HFFc6 (cell line): ENCODE measurements around the gene GALNT18. TPM values are rescaled to one million over a fixed set of nuclear protein-coding genes. Genes with fewer than 3 reads are reported as not detected.

Source experiments
- DNase-seq: peaks from one replicate; pipeline ENCODE4 v3.0.0-alpha.2; 2018
- H3K27ac Mint-ChIP-seq: 2 replicates; pipeline ENCODE4 v1.8.0; 2020; ENCODE audit warnings: mild to moderate bottlenecking, mixed read lengths
- H3K27me3 Mint-ChIP-seq: 2 replicates; pipeline ENCODE4 v1.8.0; 2021; ENCODE audit warnings: mild to moderate bottlenecking, moderate library complexity, mixed read lengths; ENCODE audit not compliant: insufficient read depth
- H3K36me3 Mint-ChIP-seq: 2 replicates; pipeline ENCODE4 v1.8.0; 2021; ENCODE audit warnings: low read depth, mixed read lengths
- H3K4me1 Mint-ChIP-seq: 2 replicates; pipeline ENCODE4 v1.8.0; 2020; ENCODE audit warnings: low read depth, mixed read lengths
- H3K4me3 Mint-ChIP-seq: 2 replicates; pipeline ENCODE4 v1.8.0; 2020; ENCODE audit warnings: mild to moderate bottlenecking, moderate library complexity, mixed read lengths
- H3K9me3 Mint-ChIP-seq: 2 replicates; pipeline ENCODE4 v1.8.0; 2020; ENCODE audit warnings: mild to moderate bottlenecking, mixed read lengths
- total RNA-seq, 6 experiments: library from RNA; stranded (reverse); fragmentation: NEBNext Ultra II Directional; extraction: Animal tissue kit (Norgen Biotek cat#: 25700); gene quantifications; 2 replicates in 1 of 6; 3 replicates in 5 of 6; pipeline ENCODE4 v1.2.3, GENCODE V29; 2021
- TF ChIP-seq, protein P1 (sequence below): fragments of 200-600 bp; sonication (generic); IDR thresholded peaks from 2 replicates; pipeline ENCODE4 v1.5.0; 2021; ENCODE audit warnings: antibody characterized with exemption, mild to moderate bottlenecking

GALNT18 gene
- total RNA-seq, 6 experiments from 2014 or later = 2.7 to 13.7 (median 12.4) TPM

DNA sequence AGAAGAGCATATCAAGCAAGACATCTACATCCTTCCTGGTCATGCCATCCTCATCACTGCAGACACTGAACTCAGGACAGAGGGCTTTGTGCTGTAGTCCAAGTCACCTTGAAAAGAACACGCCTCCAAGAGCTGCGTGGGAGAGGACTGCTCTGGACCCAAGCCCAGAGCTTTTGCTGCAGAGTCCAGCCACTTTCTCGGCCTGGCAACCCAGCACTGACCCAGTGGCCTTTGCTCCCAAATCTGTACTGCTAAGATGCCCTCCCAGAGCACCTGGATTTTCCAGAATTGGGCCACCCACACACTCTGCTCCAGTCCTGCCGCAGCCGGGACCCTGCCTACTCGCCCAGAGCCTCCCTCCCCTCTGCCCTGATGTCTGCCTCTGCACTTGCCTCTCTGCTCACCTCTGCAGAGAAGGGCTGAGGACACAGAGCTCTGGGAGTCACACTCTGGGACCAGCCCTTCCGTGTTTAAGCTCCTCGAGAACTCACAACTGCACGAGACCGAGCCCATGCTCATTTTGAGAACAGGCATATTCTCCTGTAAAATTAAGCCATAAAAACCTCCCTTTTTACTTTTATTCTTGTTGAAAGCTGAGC, 185.0 kb downstream of the GALNT18 start:
- H3K9me3 Mint-ChIP-seq = no peaks in the 10 kb centered on the region
- no peaks in the 10 kb centered on the region for H3K36me3 Mint-ChIP-seq
- peaks cover 11% of the 10 kb centered on the region; the same call in 1 of the 2 replicates for H3K27me3 Mint-ChIP-seq
- DNase-seq = no peak
- H3K4me1 Mint-ChIP-seq = peaks cover 13% of the 10 kb centered on the region; the same call in 1 of the 2 replicates
- TF ChIP-seq, protein P1, sequence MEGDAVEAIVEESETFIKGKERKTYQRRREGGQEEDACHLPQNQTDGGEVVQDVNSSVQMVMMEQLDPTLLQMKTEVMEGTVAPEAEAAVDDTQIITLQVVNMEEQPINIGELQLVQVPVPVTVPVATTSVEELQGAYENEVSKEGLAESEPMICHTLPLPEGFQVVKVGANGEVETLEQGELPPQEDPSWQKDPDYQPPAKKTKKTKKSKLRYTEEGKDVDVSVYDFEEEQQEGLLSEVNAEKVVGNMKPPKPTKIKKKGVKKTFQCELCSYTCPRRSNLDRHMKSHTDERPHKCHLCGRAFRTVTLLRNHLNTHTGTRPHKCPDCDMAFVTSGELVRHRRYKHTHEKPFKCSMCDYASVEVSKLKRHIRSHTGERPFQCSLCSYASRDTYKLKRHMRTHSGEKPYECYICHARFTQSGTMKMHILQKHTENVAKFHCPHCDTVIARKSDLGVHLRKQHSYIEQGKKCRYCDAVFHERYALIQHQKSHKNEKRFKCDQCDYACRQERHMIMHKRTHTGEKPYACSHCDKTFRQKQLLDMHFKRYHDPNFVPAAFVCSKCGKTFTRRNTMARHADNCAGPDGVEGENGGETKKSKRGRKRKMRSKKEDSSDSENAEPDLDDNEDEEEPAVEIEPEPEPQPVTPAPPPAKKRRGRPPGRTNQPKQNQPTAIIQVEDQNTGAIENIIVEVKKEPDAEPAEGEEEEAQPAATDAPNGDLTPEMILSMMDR = no peak
- H3K27ac Mint-ChIP-seq = no peak overlapping the region
- H3K4me3 Mint-ChIP-seq = no peak overlapping the region

DNA sequence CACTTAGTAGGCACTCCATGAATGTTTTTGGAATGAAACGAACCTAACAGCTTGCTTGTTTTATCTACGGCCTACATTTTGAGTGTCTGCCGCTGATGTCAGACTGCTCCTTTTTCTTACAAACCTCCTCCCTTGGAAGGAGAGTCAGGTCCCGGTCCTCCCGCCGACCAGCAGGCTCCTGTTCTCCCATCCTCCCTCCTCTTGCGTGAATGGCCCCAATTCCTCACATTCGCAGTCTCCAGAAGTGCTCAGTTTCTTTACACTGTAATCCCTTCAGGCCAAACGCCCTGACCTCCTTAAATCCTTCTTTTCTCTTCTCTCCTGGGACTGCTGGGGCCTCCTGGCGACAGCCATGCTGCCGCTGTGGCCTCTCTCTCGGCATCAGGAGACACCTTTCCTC, 186.2 kb downstream of the GALNT18 start:
- Mint-ChIP-seq H3K4me1 (peaks cover 17% of the 10 kb centered on the region), H3K9me3 (no peaks in the 10 kb centered on the region), H3K27me3 (peaks cover 11% of the 10 kb centered on the region; the same call in 1 of the 2 replicates), H3K36me3 (no peaks in the 10 kb centered on the region), H3K4me3 (no peak overlapping the region), H3K27ac (no peak overlapping the region)
- DNase-seq = no peak
- TF ChIP-seq, protein P1 = no peak

DNA sequence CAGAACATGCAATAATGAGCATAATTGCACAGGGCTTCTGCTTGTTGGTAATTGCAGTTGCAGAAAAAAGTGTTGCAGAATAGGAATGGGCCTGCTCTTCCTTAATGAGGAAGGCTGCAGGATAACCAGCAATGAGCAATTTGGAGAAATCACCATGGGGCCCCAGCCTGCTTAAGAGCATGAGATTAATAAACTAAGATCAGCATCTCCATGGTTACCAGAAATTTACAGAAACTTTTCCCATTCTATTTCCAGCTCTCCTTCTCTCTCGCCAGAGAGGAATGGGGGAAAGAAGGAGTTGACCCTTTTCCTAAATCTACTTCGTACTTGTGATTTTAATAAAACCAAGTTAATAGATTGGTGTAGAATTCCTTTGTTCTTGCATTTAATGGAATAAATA, 187.8 kb downstream of the GALNT18 start:
- Mint-ChIP-seq H3K36me3 (no peaks in the 10 kb centered on the region), H3K27me3 (peaks cover 11% of the 10 kb centered on the region; the same call in 1 of the 2 replicates), H3K27ac (no peak overlapping the region), H3K4me3 (no peak overlapping the region), H3K4me1 (peaks cover 15% of the 10 kb centered on the region), H3K9me3 (no peaks in the 10 kb centered on the region)
- DNase-seq = no peak
- TF ChIP-seq, protein P1 = no peak

DNA sequence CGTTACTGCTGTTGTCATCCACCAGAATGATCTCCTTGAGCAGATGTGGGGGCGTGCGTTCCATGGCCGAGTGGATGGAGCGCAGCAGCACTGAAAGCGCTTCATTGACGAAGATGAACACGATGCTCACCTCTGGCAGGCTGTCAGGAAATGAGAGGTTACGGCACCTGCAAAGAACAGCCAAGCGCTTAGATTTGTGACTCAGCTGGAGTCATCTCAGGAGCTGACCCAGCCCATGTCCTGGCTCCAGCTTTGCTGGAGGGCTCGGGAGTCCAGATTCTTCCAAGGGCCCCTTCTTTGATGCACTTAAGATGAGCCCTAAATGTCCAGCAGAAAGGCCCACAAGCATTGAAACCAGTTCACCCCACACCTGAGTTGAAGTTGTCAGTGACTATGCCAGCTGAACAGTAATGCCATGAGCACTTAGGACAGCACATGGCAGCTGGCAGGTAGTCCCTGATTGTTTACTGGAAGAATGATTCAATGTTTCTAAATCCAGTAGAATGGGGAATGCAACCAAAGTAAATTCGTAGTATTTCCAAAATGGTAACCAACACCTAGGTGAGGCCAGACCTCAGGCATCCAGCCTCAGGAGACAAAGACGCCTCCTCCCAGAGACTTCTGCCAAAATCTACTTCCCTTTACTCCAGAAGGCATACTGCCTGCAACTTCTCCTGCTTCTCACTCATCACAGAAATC, 189.0 kb downstream of the GALNT18 start:
- no peaks in the 10 kb centered on the region for H3K9me3 Mint-ChIP-seq
- H3K4me1 Mint-ChIP-seq = peaks cover 16% of the 10 kb centered on the region
- H3K4me3 Mint-ChIP-seq = no peak overlapping the region
- TF ChIP-seq, protein P1 = no peak
- peaks cover 11% of the 10 kb centered on the region for H3K27me3 Mint-ChIP-seq
- no peak for DNase-seq
- H3K36me3 Mint-ChIP-seq = no peaks in the 10 kb centered on the region
- no peak overlapping the region for H3K27ac Mint-ChIP-seq

DNA sequence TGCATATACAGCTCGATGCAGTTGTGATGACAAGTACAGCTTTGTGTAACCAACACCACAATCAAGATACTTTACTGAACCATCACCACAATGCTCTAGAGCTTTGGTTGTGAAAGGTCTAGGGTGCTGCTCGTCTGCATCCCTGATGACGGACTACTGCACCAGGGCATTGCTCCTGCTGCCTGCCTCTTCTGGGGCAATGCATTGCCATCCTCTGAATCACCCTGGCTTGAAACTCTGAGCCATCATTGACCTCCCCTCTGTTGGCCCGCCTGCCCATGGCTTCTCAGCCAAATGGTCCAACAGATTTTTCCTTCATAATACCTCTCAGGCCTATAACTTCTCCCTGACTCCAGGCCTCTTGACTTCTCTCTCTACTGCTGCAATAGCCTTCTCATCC, 191.4 kb downstream of the GALNT18 start:
- DNase-seq = no peak
- Mint-ChIP-seq H3K9me3 (no peaks in the 10 kb centered on the region), H3K4me1 (peaks cover 40% of the 10 kb centered on the region), H3K27ac (no peak overlapping the region), H3K36me3 (no peaks in the 10 kb centered on the region), H3K4me3 (no peak overlapping the region), H3K27me3 (peaks cover 7% of the 10 kb centered on the region)
- TF ChIP-seq, protein P1 = no peak
